DMS53 (cell line): ENCODE data around the gene VSIG1.
A peak's percentile ranks its signal among the peaks of the same experiment; 100 is the strongest.

Experiments
- DNase-seq: peaks from one replicate; lab custom pipeline; 2025; lab: John Stamatoyannopoulos, UW

The VSIG1 gene

GRCh38 chrX:108064613-108065012 is 19.7 kb downstream of the VSIG1 start:
- DNase-seq, result no peak

DNA sequence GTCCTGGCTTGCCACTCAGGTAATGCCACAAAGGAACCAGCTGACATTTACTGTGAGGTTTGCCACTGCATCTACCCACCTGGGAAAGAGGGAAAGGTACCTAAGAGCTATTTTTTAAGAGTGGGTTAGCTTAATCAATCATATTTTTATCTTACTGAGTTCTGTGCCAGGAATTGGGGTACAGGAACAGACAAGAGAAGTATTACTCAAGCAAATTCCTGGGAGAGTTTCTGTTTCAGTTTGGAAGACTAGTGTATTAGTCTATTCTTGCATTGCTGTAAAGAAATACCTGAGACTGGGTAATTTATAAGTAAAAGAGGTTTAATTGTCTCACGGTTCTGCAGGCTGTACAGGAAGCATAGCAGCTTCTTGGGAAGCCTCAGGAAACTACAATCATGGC is 23.3 kb downstream of the VSIG1 start:
- DNase-seq, result no peak

- DNase-seq, result peak; percentile 19
These were observed 26.0 kb downstream of the VSIG1 start for GRCh38 chrX:108070891-108071290.

- DNase-seq, result peak; percentile 3
These were observed 26.7 kb downstream of the VSIG1 start for GRCh38 chrX:108071578-108071977.

GRCh38 chrX:108072746-108073145 is 27.9 kb downstream of the VSIG1 start:
- DNase-seq, result no peak

- no peak for DNase-seq
These were observed 36.2 kb downstream of the VSIG1 start for GRCh38 chrX:108081110-108081509.

DNA sequence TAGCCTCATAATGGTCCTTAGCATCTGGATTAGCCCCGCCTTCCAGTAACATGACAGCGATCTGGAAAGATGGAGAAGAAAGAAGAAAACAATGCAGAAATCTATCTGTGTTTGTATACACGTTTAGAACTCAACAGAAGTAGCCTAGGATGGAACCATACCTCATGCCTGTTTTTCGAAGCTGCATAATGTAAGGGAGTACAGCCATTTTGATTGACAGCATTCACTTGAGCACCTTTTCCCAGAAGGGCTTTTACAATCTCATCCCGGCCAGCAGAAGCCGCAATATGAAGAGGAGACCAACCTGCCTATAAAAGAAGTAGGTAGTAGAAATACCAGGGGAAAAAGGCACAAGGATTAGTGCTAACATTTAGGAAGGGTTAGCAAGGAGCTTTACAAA is 42.9 kb downstream of the VSIG1 start:
- no peak for DNase-seq

DNA sequence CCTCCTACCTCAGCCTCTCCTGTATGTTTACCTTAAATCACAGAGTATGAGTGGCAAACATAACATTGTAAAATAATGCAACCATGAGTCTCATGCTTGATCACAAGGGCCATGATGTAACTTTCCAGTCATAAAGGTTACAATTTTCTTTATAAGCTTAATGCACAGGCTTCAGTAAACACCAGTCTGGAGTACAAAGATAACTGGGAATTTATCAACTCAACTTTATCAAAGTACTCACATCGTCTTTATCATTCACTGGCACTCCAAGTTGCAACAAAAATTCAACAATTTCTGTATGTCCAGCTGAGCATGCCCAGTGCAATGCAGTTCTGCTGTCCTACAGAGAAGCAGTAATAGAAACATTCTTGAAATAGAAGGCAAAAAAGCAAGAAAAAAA is 43.6 kb downstream of the VSIG1 start:
- DNase-seq, result no peak

GRCh38 chrX:108090491-108091263 is 45.8 kb downstream of the VSIG1 start:
- DNase-seq, result peak; percentile 20

DNA sequence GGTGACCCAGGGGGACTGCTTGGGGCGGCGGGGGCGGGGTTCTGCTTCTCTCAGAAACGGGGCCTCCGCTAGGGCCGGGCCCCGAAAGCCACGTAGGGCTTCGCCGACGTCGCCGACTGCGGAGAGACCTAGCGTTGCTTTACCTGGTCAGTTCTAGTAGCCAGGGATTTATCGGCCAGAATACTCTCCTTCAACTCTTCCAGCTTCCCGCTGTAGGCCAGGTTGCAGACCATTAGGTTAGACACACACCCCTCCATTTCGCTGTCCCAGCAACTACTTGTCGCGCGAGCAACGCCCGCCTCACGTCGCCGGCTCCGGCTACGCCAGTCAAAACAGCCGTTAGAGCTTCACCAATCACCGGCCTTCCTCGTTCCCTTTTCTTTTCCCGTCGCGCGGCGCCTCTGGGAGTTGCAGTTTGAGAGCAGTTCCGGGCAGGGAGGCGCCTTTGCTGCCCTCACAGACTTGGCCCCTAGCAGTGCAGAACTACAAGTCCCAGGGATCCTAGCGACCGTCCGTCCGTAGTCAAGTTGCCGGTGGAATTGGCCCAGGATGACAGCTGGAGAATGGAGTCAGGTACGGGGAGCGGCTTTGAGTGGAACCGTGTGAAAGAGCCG is 46.5 kb downstream of the VSIG1 start, which contains the start of the genes ATG4A and PSMD10:
TSS of gene ATG4A (plus strand) at position 515 of the 614 bp plus-strand sequence. CDS start at position 564, 49 bp downstream.
TSS of gene PSMD10 (minus strand) at position 279 of the 614 bp plus-strand sequence. CDS start at position 257, 22 bp downstream.
- peak; percentile 98 for DNase-seq

GRCh38 chrX:108091878-108092291 is 47.0 kb downstream of the VSIG1 start:
- peak; percentile 77 for DNase-seq

GRCh38 chrX:108097380-108097779 is 52.5 kb downstream of the VSIG1 start:
- DNase-seq, result no peak

GRCh38 chrX:108105473-108105872 is 60.6 kb downstream of the VSIG1 start:
- no peak for DNase-seq

- no peak for DNase-seq
These were observed 69.7 kb downstream of the VSIG1 start for GRCh38 chrX:108114541-108114940.

GRCh38 chrX:108117988-108118387 is 73.1 kb downstream of the VSIG1 start:
- DNase-seq, result no peak

DNA sequence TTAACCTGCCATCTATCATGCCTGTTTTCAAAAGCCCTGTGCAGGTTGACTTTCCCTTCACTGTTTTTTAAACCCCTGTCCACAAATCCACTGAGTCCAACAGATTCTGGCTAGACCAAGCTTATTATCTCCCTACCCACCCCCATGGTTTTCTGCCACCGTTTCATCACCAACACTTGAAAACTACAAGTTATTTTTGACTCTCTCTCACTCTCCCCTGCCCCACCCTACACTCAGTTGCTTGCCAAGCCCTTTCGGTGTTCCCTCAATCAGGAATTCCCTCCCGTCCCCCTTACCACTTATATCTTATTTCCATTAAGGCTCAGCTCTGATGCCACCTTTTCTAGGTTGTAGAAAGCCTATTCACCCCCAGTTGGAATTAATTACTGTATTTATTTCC is 76.4 kb downstream of the VSIG1 start:
- DNase-seq, result no peak

DNA sequence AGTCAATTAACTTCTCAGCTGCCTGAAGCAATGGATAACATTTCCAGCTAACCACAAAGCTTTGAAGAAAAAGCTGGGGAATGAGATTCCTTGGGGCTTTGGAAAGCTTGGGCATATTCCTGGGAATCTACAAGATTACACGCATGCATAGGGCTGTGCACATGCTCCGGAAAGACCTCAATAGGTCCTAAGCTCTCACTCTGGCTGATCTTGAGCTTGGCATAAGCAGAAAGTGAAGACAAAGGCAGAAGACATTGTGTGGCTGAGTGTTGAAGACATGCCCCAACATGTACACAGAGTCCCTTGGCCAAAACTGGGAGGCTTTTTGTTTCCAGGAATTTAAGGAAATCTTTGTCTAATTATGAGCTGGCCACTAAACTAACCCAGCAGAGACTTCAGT is 77.9 kb downstream of the VSIG1 start:
- no peak for DNase-seq

GRCh38 chrX:108123591-108124366 is 78.9 kb downstream of the VSIG1 start:
- no peak for DNase-seq

GRCh38 chrX:108126661-108127060 is 81.8 kb downstream of the VSIG1 start:
- DNase-seq, result no peak

DNA sequence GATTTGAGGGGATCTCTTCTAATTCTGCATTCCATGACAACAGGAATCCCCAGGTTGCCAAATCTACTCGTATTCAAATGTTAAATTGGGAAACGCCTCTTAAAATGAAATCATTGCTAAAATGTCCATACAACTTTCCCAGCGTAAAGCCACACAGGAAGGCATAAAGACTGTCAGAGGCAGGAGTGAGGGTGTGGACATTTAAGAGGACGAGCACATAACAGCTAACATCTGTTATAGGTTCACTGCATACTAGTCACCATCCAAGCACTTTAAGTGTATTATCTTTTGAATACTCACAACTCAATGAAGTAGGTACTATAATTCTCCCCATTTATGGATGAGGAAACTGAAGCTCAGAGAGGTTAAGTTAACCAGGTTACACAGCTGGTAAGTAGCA is 82.3 kb downstream of the VSIG1 start:
- no peak for DNase-seq
